Endometrium (tissue), 2 donors: ENCODE measurements around the gene NDEL1.

ENCODE experiments used
- FAIRE-seq: peaks from 2 replicates; lab custom pipeline; 2012; peaks lifted over from hg19 to GRCh38; lab: Jason Lieb, UNC
- donor health status: control.
- donor health status: control.

The NDEL1 gene

DNA sequence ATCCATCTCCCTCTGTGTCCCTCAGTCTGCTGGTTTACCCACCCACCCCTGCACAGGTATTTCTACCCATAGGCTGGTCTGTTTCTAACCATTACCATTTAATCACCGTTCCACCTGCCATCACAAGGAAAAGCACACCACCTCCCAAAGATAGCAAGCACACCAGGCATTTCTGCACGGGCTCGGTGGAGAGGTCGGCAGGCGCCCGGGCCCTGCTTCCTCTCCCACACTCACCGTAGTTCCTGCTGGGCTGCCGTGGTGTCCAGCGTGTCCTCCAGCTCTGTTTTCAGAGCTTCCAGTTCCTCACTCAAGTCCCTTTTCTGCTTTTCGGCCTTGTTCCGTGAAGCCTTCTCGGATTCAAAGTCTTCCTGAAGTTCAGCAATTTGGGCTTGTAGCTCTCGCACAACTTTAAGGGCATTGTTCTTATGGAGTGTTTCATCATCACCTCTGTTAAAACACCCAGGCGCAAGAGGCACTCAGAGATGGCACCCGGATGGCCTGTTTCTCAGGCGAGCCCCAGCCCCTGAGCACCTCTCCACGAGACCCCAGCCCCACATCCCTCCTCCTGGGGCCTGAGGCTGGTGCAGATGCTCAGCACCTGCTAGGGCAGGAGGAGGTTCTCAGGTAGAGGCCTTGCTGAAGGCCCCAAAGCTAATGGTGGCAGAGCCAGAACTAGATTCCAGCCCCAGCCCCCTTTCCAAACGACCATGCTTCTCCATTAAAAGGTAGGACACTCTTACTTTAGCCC lies 69.0 kb downstream of the NDEL1 start:
- no peak for FAIRE-seq

DNA sequence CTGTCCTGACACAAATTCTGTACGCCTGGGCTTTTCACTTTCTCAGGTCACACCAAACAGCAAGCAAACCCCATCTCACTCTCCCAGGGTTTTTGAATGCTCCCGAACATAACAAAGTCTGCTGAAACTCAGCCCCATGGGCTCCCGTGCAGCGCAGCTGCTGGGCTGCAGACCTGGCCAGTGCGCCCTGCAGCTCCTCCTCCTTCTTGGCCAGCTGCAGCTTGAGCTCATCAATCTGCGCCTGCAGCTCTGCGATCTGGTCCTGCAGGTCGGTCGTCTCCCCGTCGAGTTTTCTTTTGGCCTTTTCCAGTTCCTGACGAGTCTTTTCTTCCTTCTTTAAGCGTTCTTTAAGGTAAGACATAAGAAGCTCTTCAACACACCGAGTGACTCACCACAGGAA lies 70.5 kb downstream of the NDEL1 start:
- FAIRE-seq, result no peak

- FAIRE-seq, result no peak
Measured at GRCh38 chr17:8514801-8515200, 79.1 kb downstream of the NDEL1 start.
